Neural cell (in vitro differentiated cells): Measurements from ENCODE around the gene ZSCAN5A.

ENCODE experiments used
- CTCF ChIP-seq: fragments of 450-650 bp; IDR thresholded peaks from 2 replicates; pipeline ENCODE4 v1.5.1; 2014; ENCODE audit warnings: antibody characterized with exemption, mild to moderate bottlenecking, moderate library complexity; ENCODE audit not compliant: poor library complexity, severe bottlenecking
- EP300 ChIP-seq: fragments of 450-650 bp; conservative IDR thresholded peaks from 2 replicates; pipeline ENCODE4 v1.6.1; 2014; ENCODE audit warnings: antibody characterized with exemption, mild to moderate bottlenecking, moderate library complexity; ENCODE audit not compliant: poor library complexity, severe bottlenecking
- EZH2 ChIP-seq: fragments of 200-600, 300-800 bp; shearing (Covaris generic), sonication (generic); IDR thresholded peaks from 2 replicates; pipeline ENCODE4 v1.6.1; 2014; ENCODE audit warnings: antibody characterized with exemption, low read length, borderline replicate concordance, mild to moderate bottlenecking; ENCODE audit not compliant: insufficient read depth, poor library complexity, severe bottlenecking
- POLR2AphosphoS5 ChIP-seq: IDR thresholded peaks from 2 replicates; pipeline ENCODE4 v1.6.1; 2012
- RAD21 ChIP-seq: fragments of 450-650 bp; conservative IDR thresholded peaks from 2 replicates; pipeline ENCODE4 v1.6.1; 2014; ENCODE audit warnings: antibody characterized with exemption, mild to moderate bottlenecking, moderate library complexity
- REST ChIP-seq: IDR thresholded peaks from 2 replicates; pipeline ENCODE4 v1.6.1; 2012; ENCODE audit warnings: borderline replicate concordance

- TF ChIP-seq CTCF = no peak
- TF ChIP-seq EZH2 = no peak
- no peak for TF ChIP-seq POLR2AphosphoS5
- no peak for TF ChIP-seq EP300
- TF ChIP-seq RAD21 = no peak
- TF ChIP-seq REST = no peak
These were observed 3.1 kb upstream of the ZSCAN5A start for GRCh38 chr19:56317749-56318148.
